Measurements from ENCODE around the gene FLT1. TPM values are rescaled to one million over a fixed set of nuclear protein-coding genes. Genes with fewer than 3 reads are reported as not detected.

Gene FLT1
- total RNA-seq, 1 donor from 2014 or later = 72.4 TPM

DNA sequence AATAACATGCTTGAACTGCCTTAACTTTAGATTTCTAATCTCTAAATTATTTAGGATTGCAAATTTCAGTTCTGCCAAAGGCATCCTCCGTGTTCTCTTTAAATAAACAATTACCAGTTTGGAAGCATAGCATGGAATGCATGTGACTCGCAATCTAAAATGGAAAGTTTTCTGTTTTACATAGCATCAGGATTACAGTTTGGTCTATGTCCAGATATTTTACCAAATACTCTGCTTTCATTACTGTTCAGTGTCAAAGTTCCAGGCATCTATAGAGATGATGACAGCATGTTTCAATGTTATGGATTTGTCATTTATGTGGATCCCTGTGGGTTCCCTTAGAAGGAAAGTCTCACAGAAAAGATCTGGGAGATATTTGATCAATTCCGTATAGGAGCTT, 16.8 kb downstream of the FLT1 start:
- Histone ChIP-seq H3K27ac (no peak overlapping the region), H3K4me3 (no peak overlapping the region), H3K4me1 (peaks cover 7% of the 10 kb centered on the region), H3K9me3 (no peaks in the 10 kb centered on the region), H3K27me3 (no peaks in the 10 kb centered on the region), H3K36me3 (no peaks in the 10 kb centered on the region)
- TF ChIP-seq, protein P1, sequence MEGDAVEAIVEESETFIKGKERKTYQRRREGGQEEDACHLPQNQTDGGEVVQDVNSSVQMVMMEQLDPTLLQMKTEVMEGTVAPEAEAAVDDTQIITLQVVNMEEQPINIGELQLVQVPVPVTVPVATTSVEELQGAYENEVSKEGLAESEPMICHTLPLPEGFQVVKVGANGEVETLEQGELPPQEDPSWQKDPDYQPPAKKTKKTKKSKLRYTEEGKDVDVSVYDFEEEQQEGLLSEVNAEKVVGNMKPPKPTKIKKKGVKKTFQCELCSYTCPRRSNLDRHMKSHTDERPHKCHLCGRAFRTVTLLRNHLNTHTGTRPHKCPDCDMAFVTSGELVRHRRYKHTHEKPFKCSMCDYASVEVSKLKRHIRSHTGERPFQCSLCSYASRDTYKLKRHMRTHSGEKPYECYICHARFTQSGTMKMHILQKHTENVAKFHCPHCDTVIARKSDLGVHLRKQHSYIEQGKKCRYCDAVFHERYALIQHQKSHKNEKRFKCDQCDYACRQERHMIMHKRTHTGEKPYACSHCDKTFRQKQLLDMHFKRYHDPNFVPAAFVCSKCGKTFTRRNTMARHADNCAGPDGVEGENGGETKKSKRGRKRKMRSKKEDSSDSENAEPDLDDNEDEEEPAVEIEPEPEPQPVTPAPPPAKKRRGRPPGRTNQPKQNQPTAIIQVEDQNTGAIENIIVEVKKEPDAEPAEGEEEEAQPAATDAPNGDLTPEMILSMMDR (IDR thresholded peaks at IDR 0.05) = no peak
- intact Hi-C loops (cut with DNase I) = no loop called here
- ATAC-seq = no peak
- no peak for DNase-seq

DNA sequence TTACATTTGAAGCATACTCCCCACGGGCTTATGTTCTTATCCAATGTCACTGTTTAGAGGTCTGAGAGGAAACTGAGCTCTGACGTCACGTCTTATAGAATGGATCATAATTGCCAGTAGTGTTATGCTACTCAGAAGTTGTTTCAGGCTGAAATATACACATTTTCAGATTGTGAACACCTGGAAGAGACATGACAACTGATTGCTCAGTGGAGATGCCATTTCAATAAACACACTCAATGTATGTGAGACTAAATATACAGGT, 17.3 kb downstream of the FLT1 start:
- TF ChIP-seq, protein P1 (IDR thresholded peaks at IDR 0.05) = no peak
- intact Hi-C loops (cut with DNase I) = no loop called here
- Histone ChIP-seq H3K36me3 (no peaks in the 10 kb centered on the region), H3K9me3 (no peaks in the 10 kb centered on the region), H3K27ac (no peak overlapping the region), H3K27me3 (no peaks in the 10 kb centered on the region), H3K4me1 (peaks cover 2% of the 10 kb centered on the region), H3K4me3 (no peak overlapping the region)
- ATAC-seq (no peak), DNase-seq (no peak)

DNA sequence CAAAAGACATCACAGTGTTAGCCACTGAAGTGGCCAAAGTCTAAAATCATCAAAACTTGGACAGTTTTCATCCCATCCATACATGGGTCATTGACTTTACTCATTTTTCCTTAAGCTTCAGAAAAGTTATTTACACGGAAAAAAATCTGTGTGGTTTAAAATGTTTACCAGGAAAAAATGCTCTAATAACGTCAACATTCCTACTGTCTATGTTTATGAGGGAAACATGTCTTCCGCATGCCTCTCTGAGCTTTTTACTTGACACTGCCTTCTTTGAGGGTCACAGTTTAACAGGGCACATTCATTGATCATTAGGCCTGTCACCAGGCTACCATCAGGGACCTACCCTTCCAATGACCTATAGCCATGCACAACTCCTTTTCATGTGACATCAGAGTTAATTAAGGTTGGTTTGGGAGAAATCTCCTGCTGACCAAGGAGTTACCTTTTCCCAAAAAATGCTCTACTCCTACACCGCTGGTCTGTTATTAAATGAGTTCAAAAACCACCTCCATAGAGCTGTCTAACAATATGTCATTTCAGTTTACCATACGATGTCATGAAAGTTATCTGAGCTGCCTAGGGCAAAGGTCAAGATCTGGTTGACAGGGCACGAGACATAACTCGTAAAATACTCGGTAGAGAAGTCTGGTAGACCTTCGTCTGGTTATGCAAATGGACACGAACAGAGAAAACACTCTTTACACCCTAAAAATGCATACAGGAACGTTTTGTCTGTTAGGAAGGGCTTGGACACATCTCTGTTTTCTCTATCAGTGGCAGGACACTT, 17.8 kb downstream of the FLT1 start:
- no peaks in the 10 kb centered on the region for H3K9me3 ChIP-seq
- no peaks in the 10 kb centered on the region for H3K4me1 ChIP-seq
- H3K27me3 ChIP-seq = no peaks in the 10 kb centered on the region
- intact Hi-C loops (cut with DNase I) = no loop called here
- no peak overlapping the region for H3K27ac ChIP-seq
- H3K4me3 ChIP-seq = no peak overlapping the region
- TF ChIP-seq, protein P1 (IDR thresholded peaks at IDR 0.05) = no peak
- DNase-seq (no peak), ATAC-seq (no peak)
- H3K36me3 ChIP-seq = no peaks in the 10 kb centered on the region

DNA sequence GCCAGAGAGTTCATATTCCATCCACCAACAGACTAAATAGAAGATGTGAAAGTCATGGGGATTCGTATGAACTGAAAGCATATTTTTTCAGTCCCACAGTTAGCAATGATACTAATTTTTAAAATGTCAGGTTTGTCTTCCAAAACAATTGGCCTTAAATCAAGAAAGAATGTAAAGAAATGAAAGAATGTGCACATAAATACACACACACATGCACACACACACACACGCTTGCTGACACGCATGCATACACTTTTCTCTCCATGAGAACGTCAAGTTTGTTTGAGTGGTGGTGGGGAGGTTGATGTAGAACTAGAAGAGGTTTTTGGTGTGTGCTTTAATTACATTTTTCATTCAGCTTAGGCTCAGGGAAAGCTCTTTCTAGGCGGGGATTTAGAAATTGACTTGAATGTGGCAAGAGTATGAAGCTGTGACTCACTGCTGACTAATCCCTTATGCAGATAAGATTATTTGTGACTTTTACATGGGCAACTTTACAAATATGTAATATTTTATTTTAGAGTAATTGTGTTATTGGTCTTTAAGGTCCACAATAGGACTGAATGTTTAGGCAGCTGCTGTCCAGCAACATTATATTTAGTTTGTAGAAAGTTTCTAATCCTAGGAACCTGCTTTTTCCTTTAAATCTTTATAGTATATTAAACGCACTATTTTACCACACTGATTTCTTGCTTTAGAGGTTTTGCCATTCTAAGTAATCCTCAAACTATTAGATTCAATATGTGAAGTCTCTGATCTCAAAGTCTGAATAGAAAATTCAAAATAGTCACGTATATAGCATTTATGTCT, 18.8 kb downstream of the FLT1 start:
- intact Hi-C loops (cut with DNase I) = no loop called here
- Histone ChIP-seq H3K27ac (no peak overlapping the region), H3K27me3 (no peaks in the 10 kb centered on the region), H3K36me3 (no peaks in the 10 kb centered on the region), H3K4me3 (no peak overlapping the region), H3K4me1 (no peaks in the 10 kb centered on the region), H3K9me3 (no peaks in the 10 kb centered on the region)
- ATAC-seq = peak; percentile 47
- TF ChIP-seq, protein P1 (IDR thresholded peaks at IDR 0.05) = no peak
- no peak for DNase-seq

DNA sequence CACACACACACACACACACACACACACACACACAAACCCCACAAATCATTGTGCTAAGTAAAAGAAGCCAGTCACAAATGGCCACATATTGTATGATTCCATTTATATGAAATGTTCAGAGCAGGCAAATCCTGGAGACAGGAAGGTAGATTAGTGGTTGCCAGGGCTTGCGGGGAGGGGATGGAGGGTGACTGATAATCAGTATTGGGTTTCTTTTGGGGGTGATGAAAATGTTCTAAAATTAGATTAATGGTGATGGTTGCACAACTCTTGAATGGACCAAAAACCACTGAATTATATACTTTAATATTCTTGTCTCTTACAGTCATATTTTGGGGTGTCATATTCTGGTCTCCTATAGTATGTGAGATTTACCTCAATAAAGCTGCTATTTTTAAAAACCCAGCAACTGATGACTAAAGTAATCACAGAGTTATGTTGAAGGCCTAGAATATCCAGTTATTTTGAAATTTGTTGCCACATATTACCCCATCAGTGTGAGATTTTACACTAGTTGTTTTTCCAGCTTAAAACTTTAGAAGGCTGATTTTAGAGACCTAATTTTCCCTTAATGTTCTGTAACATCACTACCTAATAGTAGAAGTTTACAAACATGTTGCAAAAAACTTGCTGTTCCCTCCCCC, 20.3 kb downstream of the FLT1 start:
- TF ChIP-seq, protein P1 (IDR thresholded peaks at IDR 0.05) = no peak
- H3K27ac ChIP-seq = no peak overlapping the region
- no peaks in the 10 kb centered on the region for H3K9me3 ChIP-seq
- no peaks in the 10 kb centered on the region for H3K27me3 ChIP-seq
- intact Hi-C loops (cut with DNase I) = no loop called here
- ATAC-seq (no peak), DNase-seq (no peak)
- H3K4me3 ChIP-seq = no peak overlapping the region
- no peaks in the 10 kb centered on the region for H3K4me1 ChIP-seq
- H3K36me3 ChIP-seq = no peaks in the 10 kb centered on the region
